Measurements from ENCODE around the gene ZNF587B.
"Not testable (repeated sequence)": the region's sequence is repeated elsewhere in the genome, so short reads cannot be mapped to it uniquely, and the experiment has no call there.

Gene ZNF587B

DNA sequence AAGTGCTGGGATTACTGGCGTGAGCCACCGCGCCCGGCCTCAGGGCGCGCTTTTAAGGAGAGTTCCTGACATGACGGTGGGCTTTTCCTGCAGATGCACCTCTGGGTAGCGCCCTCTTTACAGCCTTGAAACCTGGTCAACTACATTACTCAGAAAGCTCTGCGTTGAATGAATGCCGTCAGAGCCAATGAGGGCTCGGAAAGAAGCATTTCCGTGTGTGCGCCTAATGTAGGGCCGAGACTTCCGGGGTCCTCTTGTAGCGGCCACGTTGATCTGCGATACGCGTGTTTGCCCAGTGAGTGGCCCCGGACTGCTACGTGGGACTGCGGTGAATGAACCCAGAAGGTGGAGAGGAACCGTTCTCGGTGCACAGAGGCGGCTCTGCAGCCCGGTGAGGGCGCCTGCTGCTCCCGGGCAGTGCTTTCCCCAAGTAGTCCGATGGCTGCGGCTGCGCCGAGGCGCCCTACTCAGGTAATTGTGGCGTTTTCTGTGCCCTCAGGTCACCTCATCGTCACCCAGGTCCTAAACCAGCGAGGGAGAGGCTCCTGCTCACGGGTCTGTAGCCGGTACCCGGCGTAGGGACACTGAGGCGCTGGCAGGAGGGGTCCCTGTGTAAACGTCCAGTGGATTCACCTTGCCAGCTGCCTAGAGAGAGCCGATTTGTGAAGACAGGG, 10.5 kb upstream of the ZNF587B start:
- H3K9me3 ChIP-seq (ENCODE audit: control insufficient read depth, insufficient read depth, low read length) = no peaks in the 10 kb centered on the region
- peak overlapping the region; percentile 93 for H3K27ac ChIP-seq (ENCODE audit: low read depth, low read length)
- H3K27me3 ChIP-seq (ENCODE audit: control insufficient read depth, insufficient read depth, low read length) = no peaks in the 10 kb centered on the region
- peaks cover 14% of the 10 kb centered on the region; the same call in 1 of the 2 replicates for H3K4me1 ChIP-seq (ENCODE audit: control insufficient read depth, insufficient read depth, low read length)
- H3K36me3 ChIP-seq (ENCODE audit: control insufficient read depth, insufficient read depth, low read length) = peaks cover 18% of the 10 kb centered on the region
- peak overlapping the region; percentile 100 for H3K4me3 ChIP-seq (ENCODE audit: low read depth, low read length)
- H3K9ac ChIP-seq (ENCODE audit: low read depth, low read length) = peak overlapping the region; percentile 97

DNA sequence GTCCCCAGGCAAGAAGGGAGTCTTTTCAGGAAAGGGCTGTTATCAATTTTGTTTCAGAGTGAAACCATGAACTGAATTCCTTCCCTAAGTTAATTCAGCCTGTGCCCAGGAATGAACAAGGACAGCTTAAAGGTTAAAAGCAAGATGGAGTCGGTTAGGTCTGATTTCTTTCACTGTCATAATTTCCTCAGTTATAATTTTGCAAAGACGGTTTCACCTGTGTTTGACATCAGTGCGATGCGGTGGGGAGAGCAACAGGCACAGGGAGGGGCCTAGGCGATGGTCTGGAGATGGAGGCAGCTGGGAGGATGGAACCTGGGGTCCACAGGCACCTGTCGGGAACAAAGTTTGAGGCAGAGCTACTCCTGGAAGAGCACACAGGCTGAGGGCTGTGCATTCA, 9.5 kb upstream of the ZNF587B start:
- Histone ChIP-seq H3K9me3 (ENCODE audit: control insufficient read depth, insufficient read depth, low read length) (no peaks in the 10 kb centered on the region), H3K36me3 (ENCODE audit: control insufficient read depth, insufficient read depth, low read length) (peaks cover 22% of the 10 kb centered on the region), H3K4me1 (ENCODE audit: control insufficient read depth, insufficient read depth, low read length) (peaks cover 14% of the 10 kb centered on the region; the same call in 1 of the 2 replicates), H3K27ac (ENCODE audit: low read depth, low read length) (peak overlapping the region; percentile 93), H3K9ac (ENCODE audit: low read depth, low read length) (no peak overlapping the region), H3K27me3 (ENCODE audit: control insufficient read depth, insufficient read depth, low read length) (no peaks in the 10 kb centered on the region), H3K4me3 (ENCODE audit: low read depth, low read length) (peak overlapping the region; percentile 100)

DNA sequence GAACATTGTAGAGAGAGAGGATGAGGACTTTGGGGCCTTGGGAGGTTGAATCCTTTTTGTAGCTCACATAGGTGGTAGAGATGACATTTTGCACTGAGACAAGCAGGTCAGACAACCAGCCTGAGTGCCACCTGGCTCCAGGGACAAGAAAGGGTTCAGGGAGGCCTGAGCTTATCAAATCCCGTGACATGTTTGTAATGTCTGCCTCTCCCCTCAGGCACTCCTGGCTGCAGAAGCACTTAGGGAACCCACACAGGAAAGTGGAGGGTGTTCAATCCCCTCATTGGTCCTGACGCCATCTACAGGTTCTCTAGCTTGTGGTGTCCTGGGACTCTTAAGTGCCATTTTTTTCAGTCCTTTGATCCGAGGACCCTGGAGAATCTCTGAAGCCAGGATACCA, 9.0 kb upstream of the ZNF587B start:
- Histone ChIP-seq H3K4me3 (ENCODE audit: low read depth, low read length) (peak overlapping the region; percentile 100), H3K36me3 (ENCODE audit: control insufficient read depth, insufficient read depth, low read length) (peaks cover 27% of the 10 kb centered on the region), H3K4me1 (ENCODE audit: control insufficient read depth, insufficient read depth, low read length) (peaks cover 14% of the 10 kb centered on the region; the same call in 1 of the 2 replicates), H3K27ac (ENCODE audit: low read depth, low read length) (peak overlapping the region; percentile 93)
- H3K9me3 ChIP-seq (ENCODE audit: control insufficient read depth, insufficient read depth, low read length); H3K9ac ChIP-seq (ENCODE audit: low read depth, low read length); H3K27me3 ChIP-seq (ENCODE audit: control insufficient read depth, insufficient read depth, low read length): not testable (repeated sequence)

DNA sequence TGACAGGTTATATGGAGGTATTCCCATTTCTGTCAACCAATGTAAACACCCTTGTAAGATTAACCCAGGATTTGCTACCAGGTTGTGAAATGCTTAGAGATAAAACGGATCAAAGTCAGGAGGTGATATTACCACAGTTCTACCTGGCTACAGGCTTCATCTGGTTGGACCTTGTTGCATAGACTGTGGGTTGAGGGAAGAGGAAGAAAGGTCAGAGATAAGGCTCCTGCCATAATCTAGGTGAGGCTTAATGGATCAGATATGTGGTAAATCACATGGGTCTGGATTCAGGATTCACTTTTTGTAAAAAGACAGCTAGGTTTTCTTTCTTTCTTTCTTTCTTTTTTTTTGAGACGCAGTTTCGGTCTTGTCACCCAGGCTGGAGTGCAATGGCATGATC, 8.6 kb upstream of the ZNF587B start:
- H3K4me3 ChIP-seq (ENCODE audit: low read depth, low read length) = not testable (repeated sequence)

DNA sequence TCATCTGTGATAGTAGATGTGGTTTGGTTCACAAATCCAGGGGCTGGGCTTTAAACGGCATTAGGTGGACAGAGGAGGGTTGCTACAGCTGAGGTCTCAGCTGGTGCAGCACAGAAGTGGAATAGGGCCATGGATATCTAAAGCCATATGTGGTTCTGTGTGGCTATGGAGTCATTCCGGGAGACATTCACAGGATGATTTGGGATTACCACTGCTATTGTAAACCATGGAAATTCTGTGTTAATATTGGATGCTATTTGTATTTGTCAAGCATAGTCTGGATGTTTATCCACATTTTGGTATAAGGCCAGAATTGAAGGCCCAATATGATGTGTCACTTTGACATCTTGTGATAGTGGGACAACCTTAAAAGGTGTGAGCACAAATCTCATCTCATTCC, 6.9 kb upstream of the ZNF587B start:
- Histone ChIP-seq H3K36me3 (ENCODE audit: control insufficient read depth, insufficient read depth, low read length) (peaks cover 32% of the 10 kb centered on the region), H3K4me1 (ENCODE audit: control insufficient read depth, insufficient read depth, low read length) (peaks cover 12% of the 10 kb centered on the region; the same call in 1 of the 2 replicates)
- H3K27me3 ChIP-seq (ENCODE audit: control insufficient read depth, insufficient read depth, low read length); H3K9me3 ChIP-seq (ENCODE audit: control insufficient read depth, insufficient read depth, low read length); H3K27ac ChIP-seq (ENCODE audit: low read depth, low read length); H3K4me3 ChIP-seq (ENCODE audit: low read depth, low read length); H3K9ac ChIP-seq (ENCODE audit: low read depth, low read length): not testable (repeated sequence)

More for the DNA sequence above, 8.6 kb upstream of the ZNF587B start:
- peaks cover 31% of the 10 kb centered on the region for H3K36me3 ChIP-seq (ENCODE audit: control insufficient read depth, insufficient read depth, low read length)
- not testable (repeated sequence) for H3K9me3 ChIP-seq (ENCODE audit: control insufficient read depth, insufficient read depth, low read length); H3K9ac ChIP-seq (ENCODE audit: low read depth, low read length); H3K27me3 ChIP-seq (ENCODE audit: control insufficient read depth, insufficient read depth, low read length); H3K27ac ChIP-seq (ENCODE audit: low read depth, low read length)
- H3K4me1 ChIP-seq (ENCODE audit: control insufficient read depth, insufficient read depth, low read length) = peaks cover 14% of the 10 kb centered on the region; the same call in 1 of the 2 replicates

DNA sequence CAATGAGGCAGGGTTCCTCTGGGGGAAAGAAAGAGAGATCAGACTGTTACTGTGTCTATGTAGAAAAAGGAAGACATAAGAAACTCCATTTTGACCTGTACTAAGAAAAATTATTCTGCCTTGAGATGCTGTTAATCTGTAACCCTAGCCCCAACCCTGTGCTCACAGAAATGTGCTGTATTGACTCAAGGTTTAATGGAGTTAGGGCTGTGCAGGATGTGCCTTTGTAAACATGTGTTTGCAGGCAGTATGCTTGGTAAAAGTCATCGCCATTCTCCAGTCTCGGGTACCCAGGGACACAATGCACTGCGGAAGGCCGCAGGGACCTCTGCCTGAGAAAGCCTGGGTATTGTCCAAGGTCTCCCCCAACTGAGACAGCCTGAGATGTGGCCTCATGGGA, 6.5 kb upstream of the ZNF587B start:
- not testable (repeated sequence) for H3K9ac ChIP-seq (ENCODE audit: low read depth, low read length); H3K4me3 ChIP-seq (ENCODE audit: low read depth, low read length); H3K4me1 ChIP-seq (ENCODE audit: control insufficient read depth, insufficient read depth, low read length); H3K9me3 ChIP-seq (ENCODE audit: control insufficient read depth, insufficient read depth, low read length); H3K27me3 ChIP-seq (ENCODE audit: control insufficient read depth, insufficient read depth, low read length)
- Histone ChIP-seq H3K27ac (ENCODE audit: low read depth, low read length) (peak overlapping the region; percentile 18), H3K36me3 (ENCODE audit: control insufficient read depth, insufficient read depth, low read length) (peaks cover 32% of the 10 kb centered on the region)

DNA sequence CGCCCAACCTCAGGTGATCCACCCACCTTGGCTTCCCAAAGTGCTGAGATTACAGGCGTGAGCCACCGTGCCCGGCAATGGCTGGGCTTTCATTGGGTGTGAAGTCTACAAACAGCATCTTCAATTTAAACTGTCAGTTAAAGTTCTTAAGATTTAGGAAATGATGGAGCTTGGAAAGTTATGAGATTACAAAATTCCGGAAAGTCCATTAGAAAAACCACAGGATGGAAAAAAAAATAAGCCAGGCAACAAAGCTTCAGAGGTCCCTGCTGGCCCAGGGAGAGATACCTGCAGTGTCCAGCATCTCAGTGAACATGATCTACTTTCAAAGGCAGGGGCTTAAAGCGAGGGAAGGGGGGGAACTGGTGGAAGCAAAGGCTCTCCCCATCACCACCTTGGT, 4.6 kb upstream of the ZNF587B start:
- Histone ChIP-seq H3K9me3 (ENCODE audit: control insufficient read depth, insufficient read depth, low read length) (no peaks in the 10 kb centered on the region), H3K4me1 (ENCODE audit: control insufficient read depth, insufficient read depth, low read length) (0 out of 2 replicates have a peak, but pooled peaks cover 4% of the 10 kb centered on the region), H3K36me3 (ENCODE audit: control insufficient read depth, insufficient read depth, low read length) (peaks cover 32% of the 10 kb centered on the region), H3K9ac (ENCODE audit: low read depth, low read length) (no peak overlapping the region), H3K27ac (ENCODE audit: low read depth, low read length) (no peak overlapping the region), H3K27me3 (ENCODE audit: control insufficient read depth, insufficient read depth, low read length) (no peaks in the 10 kb centered on the region), H3K4me3 (ENCODE audit: low read depth, low read length) (no peak overlapping the region)

DNA sequence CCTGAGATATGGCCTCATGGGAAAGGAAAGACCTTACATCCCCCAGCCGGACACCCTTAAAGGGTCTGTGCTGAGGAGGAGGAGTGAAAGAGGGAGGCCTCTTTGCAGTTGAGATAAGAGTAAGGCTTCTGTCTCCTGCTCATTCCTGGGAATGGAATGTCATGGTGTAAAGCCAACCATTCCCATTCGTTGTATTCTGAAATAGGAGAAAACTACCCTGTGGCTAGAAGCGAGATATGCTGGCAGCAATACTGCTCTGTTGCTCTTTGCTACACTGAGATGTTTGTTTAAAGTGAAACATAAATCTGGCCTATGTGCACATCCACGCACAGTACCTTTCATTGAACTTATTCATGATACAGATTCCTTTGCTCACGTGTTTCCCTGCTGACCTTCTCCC, 783 bp upstream of the ZNF587B start:
- no peak overlapping the region for H3K4me3 ChIP-seq (ENCODE audit: low read depth, low read length)
- no peaks in the 10 kb centered on the region for H3K27me3 ChIP-seq (ENCODE audit: control insufficient read depth, insufficient read depth, low read length)
- peak overlapping the region; percentile 95 for H3K27ac ChIP-seq (ENCODE audit: low read depth, low read length)
- H3K9ac ChIP-seq (ENCODE audit: low read depth, low read length) = no peak overlapping the region
- peaks cover 18% of the 10 kb centered on the region for H3K36me3 ChIP-seq (ENCODE audit: control insufficient read depth, insufficient read depth, low read length)
- 0 out of 2 replicates have a peak, but pooled peaks cover 4% of the 10 kb centered on the region for H3K4me1 ChIP-seq (ENCODE audit: control insufficient read depth, insufficient read depth, low read length)
- no peaks in the 10 kb centered on the region for H3K9me3 ChIP-seq (ENCODE audit: control insufficient read depth, insufficient read depth, low read length)

DNA sequence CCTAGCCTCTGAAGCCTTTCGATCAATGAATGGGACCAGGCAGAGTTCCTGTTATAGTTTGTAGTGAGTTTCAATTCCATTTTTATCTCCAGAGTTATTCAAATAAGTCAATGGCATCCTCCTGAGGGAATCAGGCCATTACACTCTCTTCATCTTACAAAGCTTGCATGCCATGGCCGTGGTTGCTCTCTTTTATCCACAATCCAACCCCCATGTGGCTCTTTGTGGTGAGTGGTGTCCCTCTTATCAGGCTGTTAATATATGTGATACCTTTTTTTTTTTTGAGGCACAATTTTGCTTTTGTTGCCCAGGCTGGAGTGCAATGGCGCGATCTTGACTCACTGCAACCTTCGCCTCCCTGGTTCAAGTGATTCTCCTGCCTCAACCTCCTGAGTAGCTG, 6.9 kb downstream of the ZNF587B start:
- not testable (repeated sequence) for H3K4me1 ChIP-seq (ENCODE audit: control insufficient read depth, insufficient read depth, low read length); H3K9ac ChIP-seq (ENCODE audit: low read depth, low read length); H3K27ac ChIP-seq (ENCODE audit: low read depth, low read length); H3K9me3 ChIP-seq (ENCODE audit: control insufficient read depth, insufficient read depth, low read length); H3K4me3 ChIP-seq (ENCODE audit: low read depth, low read length); H3K27me3 ChIP-seq (ENCODE audit: control insufficient read depth, insufficient read depth, low read length)
- peaks cover 47% of the 10 kb centered on the region for H3K36me3 ChIP-seq (ENCODE audit: control insufficient read depth, insufficient read depth, low read length)

DNA sequence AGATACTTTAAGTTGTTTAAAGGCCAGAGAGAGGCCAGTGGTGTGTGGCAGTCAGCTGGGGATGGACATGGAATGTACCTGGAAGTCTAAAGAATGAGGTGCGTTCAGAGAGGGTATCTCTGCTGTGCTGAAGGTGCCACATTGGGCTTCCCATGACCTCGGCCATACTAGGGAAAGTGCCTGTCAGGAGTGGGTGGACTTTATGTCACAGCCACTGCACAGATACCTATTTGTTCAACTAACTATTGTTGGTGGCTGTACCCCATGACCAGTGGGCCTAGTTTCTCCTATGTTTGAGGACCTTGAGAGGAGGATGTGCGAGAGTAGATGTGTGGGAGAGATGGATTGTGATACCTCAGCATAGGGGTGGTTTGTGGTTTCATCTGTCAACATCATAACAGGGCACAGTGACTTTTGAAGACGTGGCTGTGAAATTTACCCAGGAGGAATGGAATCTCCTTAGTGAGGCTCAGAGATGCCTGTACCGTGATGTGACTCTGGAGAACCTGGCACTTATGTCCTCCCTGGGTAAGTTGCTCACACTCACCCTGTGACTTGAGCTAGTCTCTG, 8.6 kb downstream of the ZNF587B start:
- not testable (repeated sequence) for H3K4me1 ChIP-seq (ENCODE audit: control insufficient read depth, insufficient read depth, low read length); H3K4me3 ChIP-seq (ENCODE audit: low read depth, low read length); H3K27me3 ChIP-seq (ENCODE audit: control insufficient read depth, insufficient read depth, low read length); H3K9me3 ChIP-seq (ENCODE audit: control insufficient read depth, insufficient read depth, low read length); H3K9ac ChIP-seq (ENCODE audit: low read depth, low read length); H3K27ac ChIP-seq (ENCODE audit: low read depth, low read length)
- H3K36me3 ChIP-seq (ENCODE audit: control insufficient read depth, insufficient read depth, low read length) = peaks cover 61% of the 10 kb centered on the region

DNA sequence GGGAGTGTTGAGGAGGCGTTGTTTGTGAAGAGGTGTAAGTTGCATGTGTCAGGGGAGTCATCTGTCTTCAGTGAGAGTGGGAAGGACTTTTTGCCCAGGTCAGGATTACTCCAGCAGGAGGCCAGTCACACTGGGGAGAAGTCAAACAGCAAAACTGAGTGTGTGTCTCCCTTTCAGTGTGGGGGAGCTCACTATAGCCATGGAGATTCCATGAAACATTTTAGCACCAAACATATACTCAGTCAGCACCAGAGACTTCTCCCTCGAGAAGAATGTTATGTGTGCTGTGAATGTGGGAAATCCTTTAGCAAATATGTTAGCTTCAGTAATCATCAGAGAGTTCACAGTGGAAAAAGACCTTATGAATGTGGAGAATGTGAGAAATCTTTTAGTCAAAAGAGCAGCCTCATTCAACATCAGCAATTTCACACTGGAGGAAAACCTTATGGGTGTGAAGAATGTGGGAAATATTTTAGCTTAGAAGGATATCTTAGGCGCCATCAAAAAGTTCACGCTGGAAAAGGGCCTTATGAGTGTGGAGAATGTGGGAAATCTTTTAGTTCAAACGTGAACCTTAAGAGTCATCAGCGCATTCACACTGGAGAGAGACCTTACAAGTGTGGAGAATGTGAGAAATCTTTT, 11.1 kb downstream of the ZNF587B start:
- Histone ChIP-seq H3K27ac (ENCODE audit: low read depth, low read length) (no peak overlapping the region), H3K9ac (ENCODE audit: low read depth, low read length) (no peak overlapping the region), H3K36me3 (ENCODE audit: control insufficient read depth, insufficient read depth, low read length) (peaks cover 80% of the 10 kb centered on the region), H3K9me3 (ENCODE audit: control insufficient read depth, insufficient read depth, low read length) (no peaks in the 10 kb centered on the region), H3K27me3 (ENCODE audit: control insufficient read depth, insufficient read depth, low read length) (no peaks in the 10 kb centered on the region), H3K4me3 (ENCODE audit: low read depth, low read length) (no peak overlapping the region), H3K4me1 (ENCODE audit: control insufficient read depth, insufficient read depth, low read length) (no peaks in the 10 kb centered on the region)

Data from HUES48 (cell line).